Heart right ventricle (tissue), 16 donors: ENCODE results near the gene RNH1. TPM values are rescaled to one million over a fixed set of nuclear protein-coding genes. Genes with fewer than 3 reads are reported as not detected.

Experiments
- ATAC-seq, 8 donors: fragments of 200-7000 bp; cut with Tn5 transposase; one replicate each; pipeline ENCODE4 v1.9.1; 2020; ENCODE audit warnings: mild to moderate bottlenecking in 8 of 8, moderate library complexity in 8 of 8, moderate number of reproducible peaks in 1 of 8
- DNase-seq, 2 donors: peaks; one replicate each; pipeline ENCODE4 v3.0.0-alpha.2; 2020
- H3K27ac ChIP-seq, 10 donors: fragments of 200-600 bp; sonication (generic) in 2 of 10; one replicate each; pipeline versions ENCODE4 v1.5.0 to v1.8.0; 2020 to 2022; ENCODE audit warnings: mild to moderate bottlenecking in 3 of 10
- H3K27me3 ChIP-seq, 7 donors: fragments of 200-600 bp; one replicate each; pipeline ENCODE4 v1.8.0; 2021 to 2022; ENCODE audit warnings: mild to moderate bottlenecking in 2 of 7
- H3K36me3 ChIP-seq, 9 donors: fragments of 200-600 bp; sonication (generic) in 1 of 9; one replicate each; pipeline versions ENCODE4 v1.5.0 to v1.8.0; 2020 to 2022; ENCODE audit warnings: mild to moderate bottlenecking in 2 of 9
- H3K4me1 ChIP-seq, 9 donors: fragments of 200-600 bp; sonication (generic) in 1 of 9; one replicate each; pipeline versions ENCODE4 v1.5.0 to v1.8.0; 2020 to 2022; ENCODE audit warnings: mild to moderate bottlenecking in 4 of 9
- H3K4me3 ChIP-seq, 10 donors: fragments of 200-600 bp; sonication (generic) in 2 of 10; one replicate each; pipeline versions ENCODE4 v1.5.0 to v1.8.0; 2020 to 2022; ENCODE audit warnings: mild to moderate bottlenecking in 7 of 10, moderate library complexity in 2 of 10
- H3K9me3 ChIP-seq, 11 donors: fragments of 200-600 bp in 10 of 11; sonication (generic) in 2 of 11; one replicate each; pipeline versions ENCODE4 v1.5.0 to v1.8.0; 2013 to 2022; ENCODE audit warnings: mild to moderate bottlenecking in 2 of 11, control low read depth in 1 of 11, moderate library complexity in 1 of 11
- CTCF ChIP-seq, 9 donors: fragments of 200-600 bp; sonication (generic) in 2 of 9; IDR thresholded peaks; one replicate each; pipeline versions ENCODE4 v1.5.0 to v1.8.0; 2021 to 2022; ENCODE audit warnings: antibody characterized with exemption in 9 of 9, mild to moderate bottlenecking in 5 of 9, moderate library complexity in 1 of 9
- WGBS, 2 donors: extraction: QIAGEN DNeasy Blood & Tissue Kit; methylation state at CpG; one replicate each; pipeline ENCODE4 v1.1.7; 2013; ENCODE audit warnings: inconsistent platforms in 1 of 2; 5-methylcytosine and 5-hydroxymethylcytosine counted together
- intact Hi-C, 10 donors: fragments of 100-400 bp; cut with DNase I; formaldehyde crosslinking; loops; one replicate each; pipeline versions ENCODE4 v1.11.1 to v1.14.2; 2022
- polyA plus RNA-seq, 2 donors: library from polyadenylated mRNA; stranded (reverse); fragments of 200-250 nt; gene quantifications; one replicate each; pipeline ENCODE4 v1.2.3, GENCODE V29; 2013
- total RNA-seq, 10 donors: library from RNA; stranded (reverse); fragmentation: NEBNext Ultra II Directional in 3 of 10; extraction: Animal tissue kit (Norgen Biotek cat#: 25700) in 3 of 10; gene quantifications; one replicate each; pipeline versions ENCODE4 v1.2.1 to v1.2.4, GENCODE V29; 2021 to 2023
- donor health status: Arrhythmogenic right ventricular cardiomyopathy.
- donor health status: ischemic (EF 13 %, LVEDD 7.1; RV severe dilation, severe dysfunction).
- donor health status: healthy with polysubstance abuse.
- donor health status: DM: no; HTN: yes; CAD: no.
- donor health status: DM: no; HTN: no; CAD: no.
- donor health status: ischemic (EF 25% LVEDD 6.9; RV normal size, moderate dysfunction).
- donor health status: ischemic (EF 25% LVEDD 5.7; RV mildly dilated, moderate dysfunction).
- donor health status: healthy.
- donor health status: DM: yes; HTN: yes; CAD: no.
- donor health status: Ischemic cardiomyopathy.
- donor health status: ischemic (EF 35%, LVEDD 5.7; RV mildly dilated, moderate dysfunction).
- donor health status: nonischemic (EF 11% LVEDD 7.7; RV severe dilation, severe dysfunction).
- donor health status: DM: yes; HTN: yes; CAD: no.
- donor health status: PGD.
- donor health status: ischemic (EF 29% LVEDD 5.4; RV normal size, mild dysfunction).
- donor health status: nonischemic (EF 23%, LVEDD 6.1; RV moderate dilation, normal function).

The RNH1 gene
- total and polyA plus RNA-seq, 12 donors = 37.4 to 221 (median 153) TPM

GRCh38 chr11:529728-530411 lies 22.8 kb upstream of the RNH1 start:
- intact Hi-C loops = loop anchor here in 1 of 10 donors (10.0 kb wide), 1 partner anchor 95 kb away; the partner anchor contains the start of genes CDHR5 and SCT
- ATAC-seq = no peak
- TF ChIP-seq CTCF (IDR thresholded peaks at IDR 0.05) = no peak

DNA sequence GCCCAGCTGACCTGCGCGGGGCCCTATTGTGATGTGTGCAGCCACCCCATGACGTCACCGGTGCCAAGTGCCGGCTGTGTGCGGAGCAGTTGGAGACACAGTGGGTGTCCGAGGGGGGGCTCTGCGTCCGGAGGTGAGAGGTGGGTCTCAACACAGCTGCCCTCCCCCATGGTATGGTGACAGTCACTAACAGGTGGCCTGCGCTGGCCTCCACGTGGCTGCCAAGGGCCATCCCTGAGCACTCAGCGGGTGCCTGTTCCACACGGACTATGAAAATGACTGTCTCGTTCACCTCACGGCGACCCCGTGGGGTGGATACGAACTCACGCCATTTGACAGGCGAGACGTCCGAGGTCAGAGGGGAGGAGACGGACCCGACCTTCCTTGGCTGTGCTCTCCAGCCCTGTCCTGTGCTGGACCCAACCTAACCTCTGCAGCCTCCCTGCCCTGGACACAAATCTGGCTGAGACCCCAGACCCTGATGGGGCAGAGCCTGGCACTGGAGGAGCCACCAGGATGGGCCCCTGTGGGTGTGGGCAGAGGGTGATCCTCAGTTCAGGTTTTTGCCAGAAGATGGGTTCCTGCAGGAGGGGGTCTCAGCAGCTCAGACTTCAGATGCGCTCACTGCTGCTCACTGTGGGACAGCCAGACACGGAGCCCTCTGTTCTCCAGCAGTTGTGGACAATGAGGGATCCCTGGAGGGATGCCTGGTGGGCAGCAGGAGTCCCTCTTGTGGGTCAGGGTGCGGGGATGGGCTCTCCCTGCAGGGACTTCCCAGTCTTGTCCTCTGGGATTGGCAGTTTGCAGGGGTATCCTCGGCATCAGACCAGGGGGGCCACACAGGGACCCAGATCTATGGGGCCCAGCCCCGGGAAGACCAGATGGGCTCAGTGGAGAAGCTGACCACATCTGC lies 22.0 kb upstream of the RNH1 start:
- H3K27ac ChIP-seq = no peak overlapping the region
- no peak for DNase-seq
- intact Hi-C loops = no loop called here
- no peak overlapping the region for H3K4me3 ChIP-seq
- ATAC-seq = no peak
- 78 to 81% methylated on average over 29 of the region's 29 CpGs for WGBS, 2 donors
- peaks cover 0 to 38% (median 16%) of the 10 kb centered on the region in 9 donors for H3K36me3 ChIP-seq
- H3K9me3 ChIP-seq = no peaks in the 10 kb centered on the region
- H3K27me3 ChIP-seq = no peaks in the 10 kb centered on the region
- no peak for TF ChIP-seq CTCF (IDR thresholded peaks at IDR 0.05)
- H3K4me1 ChIP-seq = peaks cover 2 to 23% (median 13%) of the 10 kb centered on the region in 9 donors

More at GRCh38 chr11:529728-530411, 22.8 kb upstream of the RNH1 start:
- Histone ChIP-seq H3K4me1 (peaks cover 9 to 31% (median 21%) of the 10 kb centered on the region in 9 donors), H3K27ac (no peak overlapping the region), H3K27me3 (no peaks in the 10 kb centered on the region), H3K9me3 (no peaks in the 10 kb centered on the region), H3K4me3 (no peak overlapping the region), H3K36me3 (peaks cover 0 to 38% (median 16%) of the 10 kb centered on the region in 9 donors)
- WGBS, 2 donors = 81 to 85% methylated on average over 18 of the region's 18 CpGs
- no peak for DNase-seq

DNA sequence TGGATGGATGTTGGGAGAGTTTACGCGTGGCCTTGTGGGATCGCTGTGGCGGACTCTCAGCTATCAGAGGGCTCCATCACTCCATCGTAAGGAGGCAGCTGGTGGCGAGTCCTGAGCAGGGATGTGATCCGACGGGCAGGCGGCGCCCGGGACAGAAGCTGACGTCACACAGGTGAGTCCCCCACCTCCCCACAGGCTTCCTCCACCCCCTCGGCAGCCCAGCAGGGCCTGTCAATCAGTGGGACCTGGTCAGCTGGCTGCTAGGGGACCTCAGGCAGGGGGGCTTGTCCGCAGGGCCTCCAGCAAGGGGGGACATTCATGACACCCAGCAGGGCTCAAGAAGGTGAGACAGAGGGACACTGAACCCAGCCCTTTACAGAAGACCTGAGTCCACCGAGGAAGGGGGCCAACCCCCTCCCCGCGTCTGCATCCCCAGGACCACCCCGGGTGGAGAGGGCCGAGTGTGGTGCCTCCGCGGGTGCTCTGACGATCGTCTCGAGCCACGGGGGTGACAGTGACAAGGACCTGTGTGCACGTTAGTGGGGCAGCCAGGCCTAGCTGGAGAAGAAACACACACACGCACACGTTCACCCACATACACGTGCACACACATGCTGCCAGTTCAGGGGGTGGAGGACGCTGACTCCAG lies 21.2 kb upstream of the RNH1 start:
- H3K27ac ChIP-seq = no peak overlapping the region
- peak in 1 of 8 donors; percentile 2 for ATAC-seq
- no peak overlapping the region for H3K4me3 ChIP-seq
- intact Hi-C loops = no loop called here
- 79 to 81% methylated on average over 30 of the region's 30 CpGs for WGBS, 2 donors
- H3K9me3 ChIP-seq = no peaks in the 10 kb centered on the region
- TF ChIP-seq CTCF (IDR thresholded peaks at IDR 0.05) = no peak
- H3K27me3 ChIP-seq = no peaks in the 10 kb centered on the region
- peaks cover 0 to 15% (median 8%) of the 10 kb centered on the region in 9 donors for H3K4me1 ChIP-seq
- no peak for DNase-seq
- peaks cover 0 to 31% (median 14%) of the 10 kb centered on the region in 9 donors for H3K36me3 ChIP-seq

DNA sequence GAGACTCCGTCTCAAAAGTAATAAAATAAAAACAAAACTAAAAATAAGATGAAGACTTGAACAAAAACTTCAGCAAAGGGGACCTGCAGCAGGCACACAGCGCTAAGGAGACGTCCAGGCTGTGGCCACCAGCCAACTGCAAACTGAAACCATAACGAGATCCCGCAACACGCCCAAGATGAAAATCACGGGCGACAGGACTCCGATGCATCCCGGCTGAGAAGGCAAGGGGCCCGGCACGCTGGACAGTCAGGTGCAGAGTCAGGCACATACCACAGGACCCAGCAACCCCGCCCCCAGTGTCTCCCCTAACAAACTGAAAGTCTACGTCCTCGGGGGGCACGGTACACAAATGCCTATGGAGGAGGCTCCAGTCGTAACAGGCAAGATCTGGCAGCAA lies 19.1 kb upstream of the RNH1 start:
- H3K9me3 ChIP-seq = no peaks in the 10 kb centered on the region
- no peak overlapping the region for H3K27ac ChIP-seq
- DNase-seq (no peak), ATAC-seq (no peak)
- H3K36me3 ChIP-seq = peaks cover 0 to 10% (median 0%) of the 10 kb centered on the region in 9 donors
- H3K27me3 ChIP-seq = no peaks in the 10 kb centered on the region
- WGBS, 2 donors = 78 to 82% methylated on average over 17 of the region's 17 CpGs
- TF ChIP-seq CTCF (IDR thresholded peaks at IDR 0.05) = no peak
- intact Hi-C loops = no loop called here
- H3K4me1 ChIP-seq = no peaks in the 10 kb centered on the region
- H3K4me3 ChIP-seq = no peak overlapping the region
